WI38 (cell line): ENCODE results near the gene SH3RF3.

Source experiments
- H3K4me3 ChIP-seq: 2 replicates; pipeline ENCODE4 v1.5.1; 2011; ENCODE audit warnings: low read depth, mild to moderate bottlenecking, control low read depth, low read length
- TF ChIP-seq, protein P1 (sequence below): IDR thresholded peaks from 2 replicates; pipeline ENCODE4 v1.5.1; 2012; ENCODE audit warnings: low read depth, mild to moderate bottlenecking, control low read depth, low read length

The SH3RF3 gene

DNA sequence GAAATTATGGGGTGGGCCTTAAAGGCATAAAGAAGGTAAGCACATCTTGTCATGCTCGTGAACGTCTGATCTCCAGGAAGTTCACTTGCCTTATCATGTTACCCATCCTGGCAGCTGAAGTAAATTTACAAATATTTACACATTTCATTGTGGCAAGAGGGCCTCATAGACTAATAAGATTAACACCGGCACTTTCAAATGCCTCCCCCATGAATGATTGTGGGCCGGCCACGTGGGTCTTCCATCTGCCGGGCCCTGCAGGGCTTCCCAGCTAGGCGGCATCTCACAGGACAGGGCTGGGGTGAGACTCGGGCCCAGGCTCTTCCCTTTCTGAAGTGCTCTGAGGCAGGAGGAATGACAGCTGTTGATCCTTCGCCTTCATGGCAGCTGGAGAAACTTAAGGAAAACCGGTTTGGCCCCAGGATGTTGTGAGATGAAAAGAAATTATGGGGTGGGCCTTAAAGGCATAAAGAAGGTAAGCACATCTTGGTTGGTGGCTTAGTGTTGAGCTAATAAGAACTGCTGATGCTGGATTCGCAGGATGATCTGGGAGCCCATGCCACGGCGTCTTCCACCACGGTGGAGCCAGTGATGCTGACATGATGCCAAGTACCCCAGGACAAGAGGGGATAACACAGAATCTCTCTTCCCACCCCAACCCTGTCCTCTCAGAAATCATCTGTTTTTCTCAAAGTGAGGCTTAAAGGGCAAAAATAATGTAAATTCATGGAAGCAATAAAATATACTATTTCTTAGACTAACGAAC, 308.5 kb downstream of the SH3RF3 start:
- no peak overlapping the region for H3K4me3 ChIP-seq
- TF ChIP-seq, protein P1, sequence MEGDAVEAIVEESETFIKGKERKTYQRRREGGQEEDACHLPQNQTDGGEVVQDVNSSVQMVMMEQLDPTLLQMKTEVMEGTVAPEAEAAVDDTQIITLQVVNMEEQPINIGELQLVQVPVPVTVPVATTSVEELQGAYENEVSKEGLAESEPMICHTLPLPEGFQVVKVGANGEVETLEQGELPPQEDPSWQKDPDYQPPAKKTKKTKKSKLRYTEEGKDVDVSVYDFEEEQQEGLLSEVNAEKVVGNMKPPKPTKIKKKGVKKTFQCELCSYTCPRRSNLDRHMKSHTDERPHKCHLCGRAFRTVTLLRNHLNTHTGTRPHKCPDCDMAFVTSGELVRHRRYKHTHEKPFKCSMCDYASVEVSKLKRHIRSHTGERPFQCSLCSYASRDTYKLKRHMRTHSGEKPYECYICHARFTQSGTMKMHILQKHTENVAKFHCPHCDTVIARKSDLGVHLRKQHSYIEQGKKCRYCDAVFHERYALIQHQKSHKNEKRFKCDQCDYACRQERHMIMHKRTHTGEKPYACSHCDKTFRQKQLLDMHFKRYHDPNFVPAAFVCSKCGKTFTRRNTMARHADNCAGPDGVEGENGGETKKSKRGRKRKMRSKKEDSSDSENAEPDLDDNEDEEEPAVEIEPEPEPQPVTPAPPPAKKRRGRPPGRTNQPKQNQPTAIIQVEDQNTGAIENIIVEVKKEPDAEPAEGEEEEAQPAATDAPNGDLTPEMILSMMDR, result no peak

DNA sequence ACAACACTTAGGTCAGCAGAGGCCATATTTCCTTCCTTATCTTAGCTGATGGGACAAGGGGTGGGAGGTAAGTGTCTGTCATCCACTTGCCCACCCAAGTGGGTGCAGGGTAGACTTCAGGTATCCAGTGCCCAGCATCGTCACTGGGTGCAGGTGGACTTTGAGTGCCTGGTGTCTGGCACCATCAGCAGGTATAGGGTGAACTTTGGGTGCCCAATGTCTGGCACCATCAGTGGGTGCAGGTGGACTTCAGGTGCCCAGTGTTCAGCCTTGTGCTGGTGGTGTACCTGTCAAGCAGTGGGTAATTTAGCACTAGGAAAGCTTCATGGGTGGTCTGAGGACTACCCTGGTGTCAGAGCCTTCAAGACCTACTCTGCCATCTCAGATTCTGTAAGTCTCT, 309.1 kb downstream of the SH3RF3 start:
- H3K4me3 ChIP-seq, result no peak overlapping the region
- TF ChIP-seq, protein P1, result no peak

DNA sequence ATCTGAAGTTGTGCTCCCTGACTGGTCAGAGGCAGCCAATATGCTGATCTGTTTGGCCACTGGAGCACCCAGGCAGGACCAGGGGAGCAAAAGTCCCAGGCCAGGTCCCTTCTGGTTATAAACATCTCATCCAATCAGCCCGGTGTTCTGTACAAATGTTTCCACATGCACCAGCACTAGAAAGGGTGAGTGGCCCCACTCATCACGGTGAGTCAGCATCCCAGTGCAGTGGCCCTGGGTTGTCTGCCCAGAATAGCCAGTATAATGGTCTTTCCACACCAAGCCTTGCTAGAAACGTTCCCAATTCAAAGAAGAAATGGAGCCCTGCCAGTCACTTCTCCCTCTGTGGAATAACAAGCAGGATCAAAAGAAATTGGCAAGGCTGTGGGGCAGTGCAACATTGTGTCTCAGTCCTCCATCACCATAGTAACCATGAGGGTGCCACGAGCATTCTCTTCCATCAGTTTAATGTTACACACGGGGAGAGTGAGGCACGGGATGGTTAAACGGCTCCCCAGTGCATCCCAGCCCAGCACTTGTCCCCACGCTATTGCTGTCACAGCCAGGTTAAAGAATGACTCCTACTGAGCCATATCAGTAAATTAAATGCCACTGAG, 309.9 kb downstream of the SH3RF3 start:
- H3K4me3 ChIP-seq, result no peak overlapping the region
- TF ChIP-seq, protein P1, result no peak

DNA sequence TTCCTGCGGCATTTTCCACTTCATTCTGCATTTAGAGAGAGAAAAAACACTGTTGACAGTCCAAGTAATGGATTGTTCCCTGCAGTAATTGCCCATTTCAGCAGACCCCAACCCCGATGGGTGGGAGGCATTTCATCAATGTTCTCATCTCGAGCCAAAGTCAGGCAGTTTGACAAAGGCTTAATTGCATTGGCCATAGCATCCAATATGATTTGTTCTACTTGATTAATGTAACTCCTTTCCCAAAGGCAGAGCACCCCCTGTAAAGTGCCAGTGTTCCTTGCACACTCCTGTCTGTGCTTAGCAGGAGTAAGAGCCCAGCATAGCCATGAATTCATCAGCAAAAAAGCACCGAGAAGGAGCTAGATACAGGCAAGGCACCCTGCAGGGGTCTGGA, 310.4 kb downstream of the SH3RF3 start:
- TF ChIP-seq, protein P1, result no peak
- no peak overlapping the region for H3K4me3 ChIP-seq

DNA sequence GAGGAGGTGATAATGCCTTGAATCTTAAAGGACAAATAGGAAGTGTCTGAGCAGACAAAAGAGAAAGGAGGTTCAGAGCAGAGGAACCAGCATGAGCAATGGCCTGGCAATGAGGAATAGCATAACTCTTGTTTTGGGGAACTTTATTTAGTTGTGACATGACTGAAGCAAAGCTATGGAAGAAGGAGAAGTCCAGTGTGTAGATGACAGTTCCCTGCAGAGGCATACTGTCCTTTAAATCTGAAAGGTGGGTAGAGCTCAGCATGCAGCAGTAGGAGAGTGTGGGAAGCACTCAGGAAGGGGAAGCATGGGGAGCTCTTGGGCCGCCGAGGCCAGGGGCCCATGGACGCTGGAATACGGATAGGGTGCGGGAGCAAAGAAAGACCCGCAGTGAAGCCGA, 311.0 kb downstream of the SH3RF3 start:
- TF ChIP-seq, protein P1, result no peak
- H3K4me3 ChIP-seq, result no peak overlapping the region

DNA sequence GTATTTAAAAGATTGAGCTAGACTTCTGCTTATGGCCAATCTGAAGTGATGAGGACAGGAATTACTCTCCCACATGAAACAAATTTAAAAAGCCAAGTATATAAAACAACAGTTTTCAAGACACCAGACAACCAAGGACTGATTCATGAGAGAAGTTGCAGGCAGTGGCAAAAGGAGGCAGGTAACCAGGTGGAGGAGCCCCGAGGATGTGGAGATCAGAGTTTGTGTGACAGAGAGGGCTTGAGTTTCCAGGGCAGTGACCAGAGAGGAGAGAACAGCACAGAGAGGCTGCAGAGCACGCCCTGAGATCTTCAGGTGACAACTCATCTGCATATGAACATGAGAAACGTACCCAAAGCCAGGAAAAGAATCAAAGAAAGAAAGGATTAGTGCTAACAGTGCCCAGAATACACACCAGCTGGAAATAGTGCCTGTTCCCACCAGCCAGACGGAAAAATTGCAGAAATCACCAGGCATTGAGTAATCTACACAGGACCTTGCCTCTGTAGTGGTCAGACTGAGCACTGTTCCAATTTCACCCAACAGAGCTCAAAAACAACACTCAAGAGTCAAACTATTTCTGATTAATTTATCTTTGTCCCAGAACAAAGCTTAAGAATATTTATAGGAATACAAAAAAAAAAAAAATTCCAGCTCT, 311.6 kb downstream of the SH3RF3 start:
- TF ChIP-seq, protein P1, result no peak

DNA sequence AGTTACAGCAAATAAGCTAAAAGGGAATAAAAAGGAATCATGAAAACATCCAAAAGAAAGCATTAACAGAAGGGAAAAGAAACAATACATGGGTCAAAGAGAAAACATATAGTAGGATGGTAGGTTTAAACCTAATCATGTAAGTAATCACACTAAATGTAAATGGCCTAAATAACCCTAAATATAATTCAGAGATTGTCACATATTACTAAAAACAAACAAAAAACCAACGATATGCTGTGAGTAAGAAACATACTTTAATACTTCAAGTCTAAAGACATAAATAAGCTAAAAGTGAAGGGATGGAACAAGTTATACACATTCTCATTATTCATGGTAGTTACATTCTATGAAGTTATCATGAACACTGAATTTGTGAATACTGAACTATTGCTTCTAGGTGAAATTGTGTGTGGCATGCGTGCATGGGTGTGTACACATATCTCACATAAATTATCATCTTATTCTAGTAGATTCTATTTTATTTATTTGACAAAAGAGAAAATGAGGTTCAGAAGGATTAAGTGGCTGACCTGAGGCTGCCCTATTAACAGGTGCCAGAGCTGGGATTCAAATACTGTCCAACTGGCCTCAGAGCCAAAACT, 313.8 kb downstream of the SH3RF3 start:
- TF ChIP-seq, protein P1, result no peak
- no peak overlapping the region for H3K4me3 ChIP-seq

More for the DNA sequence above, 311.6 kb downstream of the SH3RF3 start:
- no peak overlapping the region for H3K4me3 ChIP-seq
